ENCODE measurements around the gene MACF1.
"Not testable (repeated sequence)": the region's sequence is repeated elsewhere in the genome, so short reads cannot be mapped to it uniquely, and the experiment has no call there.

MACF1 gene

DNA sequence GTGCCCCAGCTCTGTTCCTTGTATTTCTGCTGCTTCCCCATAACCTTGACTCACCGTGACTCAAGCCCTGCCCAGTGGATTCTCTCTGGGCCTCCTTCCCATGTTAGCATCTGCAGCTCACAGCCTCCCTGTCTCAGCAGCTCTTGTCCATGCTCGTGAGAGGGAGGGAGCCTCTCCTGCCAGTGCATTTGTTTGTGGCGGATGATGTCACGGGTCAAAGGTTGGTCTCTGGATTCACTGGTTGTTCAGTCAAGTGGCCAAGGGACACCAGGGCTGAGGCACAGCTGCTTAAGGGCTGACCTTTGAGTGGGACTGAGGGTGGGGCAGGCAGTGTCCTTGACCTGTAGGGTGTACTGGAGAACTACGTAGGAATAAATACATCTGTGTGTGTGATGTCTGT is 314.9 kb downstream of the MACF1 start:
- in situ Hi-C loops (cut with MboI; ENCODE audit: low pct_unique_long_range_greater_than_20kb, low sequenced_read_pairs, unreplicated experiment); DNase-seq (ENCODE audit: low spot score): not testable (repeated sequence)

DNA sequence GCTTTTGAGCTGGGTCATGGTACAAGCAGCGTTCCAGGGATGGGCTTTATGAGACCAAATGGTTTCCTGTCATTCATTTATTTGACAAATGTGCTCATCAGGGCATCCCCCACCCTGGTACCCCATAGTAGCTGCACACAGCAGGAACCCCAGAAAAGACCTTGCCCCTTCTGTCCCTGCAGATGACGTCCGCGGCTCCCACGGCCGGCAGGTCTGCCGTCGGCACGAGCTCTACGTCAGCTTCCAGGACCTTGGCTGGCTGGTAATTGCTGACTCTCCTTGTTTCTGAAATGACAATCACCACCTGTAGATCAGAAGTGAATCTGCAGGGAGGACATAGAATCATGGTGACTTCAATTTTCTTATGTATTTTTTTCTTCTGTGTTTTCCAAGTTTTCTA is 317.7 kb downstream of the MACF1 start:
- DNase-seq (ENCODE audit: low spot score); in situ Hi-C loops (cut with MboI; ENCODE audit: low pct_unique_long_range_greater_than_20kb, low sequenced_read_pairs, unreplicated experiment): not testable (repeated sequence)

DNA sequence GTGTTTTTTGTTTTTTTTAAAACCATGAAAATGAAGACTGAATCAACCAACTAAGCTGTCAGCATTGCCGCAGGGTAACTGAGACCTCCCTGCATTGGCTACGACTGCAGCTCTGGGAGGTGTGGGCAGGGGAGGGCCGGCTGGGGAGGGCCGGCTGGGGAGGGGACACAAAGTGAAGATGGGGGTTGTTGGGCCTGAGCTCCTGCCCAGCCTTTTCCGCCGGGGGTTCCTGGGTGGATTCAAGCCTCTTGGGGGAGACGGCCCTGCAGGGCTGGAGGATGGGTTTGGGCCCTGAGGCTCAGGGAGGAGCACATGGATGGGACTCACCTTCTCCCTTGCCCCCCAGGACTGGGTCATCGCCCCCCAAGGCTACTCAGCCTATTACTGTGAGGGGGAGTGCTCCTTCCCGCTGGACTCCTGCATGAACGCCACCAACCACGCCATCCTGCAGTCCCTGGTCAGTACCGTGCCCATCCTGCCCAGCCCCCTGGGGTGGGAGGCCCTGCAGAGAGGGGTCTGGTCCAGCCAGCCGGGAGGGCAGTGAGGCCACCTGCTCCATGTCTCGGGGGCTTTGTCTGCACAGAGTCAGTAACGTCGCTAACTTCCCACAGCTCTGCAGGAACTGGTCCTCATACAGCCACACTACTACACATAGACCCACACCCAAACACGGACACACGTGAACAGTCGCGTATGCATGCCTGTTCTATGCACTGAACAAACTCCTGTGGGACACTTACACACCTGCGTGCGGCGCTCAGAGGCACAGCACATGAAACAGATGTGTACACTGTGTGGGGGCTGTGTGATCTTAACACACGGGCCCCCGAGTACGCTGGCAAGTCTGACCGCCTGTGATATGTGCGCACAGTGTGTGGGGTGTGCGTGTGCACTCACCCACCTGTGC is 318.4 kb downstream of the MACF1 start:
- in situ Hi-C loops (cut with MboI; ENCODE audit: low pct_unique_long_range_greater_than_20kb, low sequenced_read_pairs, unreplicated experiment), result no loop called here
- DNase-seq (ENCODE audit: low spot score), result no peak
- TF ChIP-seq, protein P1, sequence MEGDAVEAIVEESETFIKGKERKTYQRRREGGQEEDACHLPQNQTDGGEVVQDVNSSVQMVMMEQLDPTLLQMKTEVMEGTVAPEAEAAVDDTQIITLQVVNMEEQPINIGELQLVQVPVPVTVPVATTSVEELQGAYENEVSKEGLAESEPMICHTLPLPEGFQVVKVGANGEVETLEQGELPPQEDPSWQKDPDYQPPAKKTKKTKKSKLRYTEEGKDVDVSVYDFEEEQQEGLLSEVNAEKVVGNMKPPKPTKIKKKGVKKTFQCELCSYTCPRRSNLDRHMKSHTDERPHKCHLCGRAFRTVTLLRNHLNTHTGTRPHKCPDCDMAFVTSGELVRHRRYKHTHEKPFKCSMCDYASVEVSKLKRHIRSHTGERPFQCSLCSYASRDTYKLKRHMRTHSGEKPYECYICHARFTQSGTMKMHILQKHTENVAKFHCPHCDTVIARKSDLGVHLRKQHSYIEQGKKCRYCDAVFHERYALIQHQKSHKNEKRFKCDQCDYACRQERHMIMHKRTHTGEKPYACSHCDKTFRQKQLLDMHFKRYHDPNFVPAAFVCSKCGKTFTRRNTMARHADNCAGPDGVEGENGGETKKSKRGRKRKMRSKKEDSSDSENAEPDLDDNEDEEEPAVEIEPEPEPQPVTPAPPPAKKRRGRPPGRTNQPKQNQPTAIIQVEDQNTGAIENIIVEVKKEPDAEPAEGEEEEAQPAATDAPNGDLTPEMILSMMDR (IDR thresholded peaks at IDR 0.05; ENCODE audit: extremely low read depth, insufficient read depth, missing control alignments), result no peak

DNA sequence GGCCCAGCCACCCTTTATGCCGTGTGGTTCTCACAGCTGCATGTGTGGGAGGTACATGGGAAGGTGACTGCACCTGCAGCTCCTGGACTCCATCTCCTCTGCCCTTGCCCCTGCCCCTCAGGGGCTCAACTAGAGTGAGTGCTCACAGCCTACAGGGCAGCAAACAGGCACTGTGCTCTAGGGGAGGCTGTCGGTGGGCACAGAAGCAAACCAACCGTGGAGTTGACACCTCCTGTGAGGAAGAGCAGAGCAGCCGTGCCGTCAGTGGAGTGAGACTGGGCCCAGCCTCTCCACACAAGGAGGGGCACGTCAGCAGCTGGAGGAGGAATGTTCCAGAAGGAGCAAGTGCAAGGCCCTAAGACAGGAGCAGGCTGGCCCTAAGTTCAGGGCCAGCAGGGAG is 319.7 kb downstream of the MACF1 start:
- in situ Hi-C loops (cut with MboI; ENCODE audit: low pct_unique_long_range_greater_than_20kb, low sequenced_read_pairs, unreplicated experiment), result no loop called here
- no peak for DNase-seq (ENCODE audit: low spot score)
- TF ChIP-seq, protein P1 (IDR thresholded peaks at IDR 0.05; ENCODE audit: extremely low read depth, insufficient read depth, missing control alignments), result no peak

DNA sequence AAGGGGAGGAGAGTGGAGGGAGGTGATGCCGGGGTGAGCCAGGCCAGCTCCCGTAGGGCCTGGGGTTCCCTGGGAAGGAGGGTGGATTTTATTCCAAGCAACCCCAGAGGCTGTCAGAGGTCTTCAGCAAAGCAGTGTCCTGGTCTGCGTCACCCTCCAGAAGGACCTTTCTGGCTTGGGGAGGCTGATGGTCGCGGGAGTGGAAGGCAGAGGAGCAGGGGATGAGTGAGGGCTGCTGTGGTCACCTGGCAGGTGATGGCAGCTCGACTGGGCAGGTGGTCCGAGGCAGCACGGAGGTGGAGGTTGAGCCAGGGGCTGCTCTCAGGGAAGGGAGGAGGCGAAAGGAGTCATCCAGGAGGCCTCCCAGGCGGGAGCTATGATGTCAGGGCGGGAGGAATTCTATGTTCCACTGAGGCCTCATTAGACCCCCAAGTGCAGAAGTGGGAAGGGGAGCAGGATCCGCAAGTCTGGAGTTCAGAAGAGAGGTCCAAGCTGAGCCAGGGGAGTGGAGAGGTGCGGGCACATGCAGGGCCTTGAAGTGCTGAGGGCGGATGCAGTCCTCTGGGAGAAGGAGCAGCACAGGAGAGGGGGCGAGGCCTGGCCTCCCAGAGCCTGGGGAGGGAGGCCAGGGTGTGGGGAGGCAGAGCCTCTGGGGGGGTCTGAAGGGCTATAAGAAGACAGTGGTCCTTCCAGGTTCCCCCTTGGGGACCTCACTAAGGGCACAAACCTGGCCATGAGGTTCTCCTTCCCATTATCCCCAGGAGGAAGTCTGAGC is 320.3 kb downstream of the MACF1 start:
- in situ Hi-C loops (cut with MboI; ENCODE audit: low pct_unique_long_range_greater_than_20kb, low sequenced_read_pairs, unreplicated experiment), result no loop called here
- TF ChIP-seq, protein P1 (IDR thresholded peaks at IDR 0.05; ENCODE audit: extremely low read depth, insufficient read depth, missing control alignments), result no peak
- no peak for DNase-seq (ENCODE audit: low spot score)

DNA sequence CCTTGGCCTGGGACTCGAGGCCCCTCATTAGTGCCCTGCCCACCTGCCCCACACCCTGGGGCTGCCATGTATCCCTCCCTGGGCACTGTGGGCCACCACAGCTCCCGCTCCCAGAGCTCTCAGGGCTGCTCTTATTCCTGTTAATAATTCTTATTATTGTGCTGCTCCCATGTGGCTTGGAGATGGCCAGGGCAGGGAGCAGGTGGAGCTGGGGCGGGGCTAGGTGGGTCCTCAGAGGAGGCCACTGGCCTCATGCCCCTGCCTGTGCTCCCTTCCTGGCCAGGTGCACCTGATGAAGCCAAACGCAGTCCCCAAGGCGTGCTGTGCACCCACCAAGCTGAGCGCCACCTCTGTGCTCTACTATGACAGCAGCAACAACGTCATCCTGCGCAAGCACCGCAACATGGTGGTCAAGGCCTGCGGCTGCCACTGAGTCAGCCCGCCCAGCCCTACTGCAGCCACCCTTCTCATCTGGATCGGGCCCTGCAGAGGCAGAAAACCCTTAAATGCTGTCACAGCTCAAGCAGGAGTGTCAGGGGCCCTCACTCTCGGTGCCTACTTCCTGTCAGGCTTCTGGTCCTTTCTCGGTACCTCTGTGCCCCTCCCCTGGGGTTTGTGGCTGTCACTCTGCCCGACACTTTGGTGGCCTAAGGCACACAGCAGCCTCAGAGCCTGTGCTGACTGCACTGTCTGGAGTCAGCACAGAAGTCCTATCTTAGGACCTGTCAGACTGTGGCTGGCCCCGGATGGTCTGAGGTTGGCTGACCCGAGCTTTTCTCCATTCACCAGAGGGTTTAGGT is 321.1 kb downstream of the MACF1 start:
- in situ Hi-C loops (cut with MboI; ENCODE audit: low pct_unique_long_range_greater_than_20kb, low sequenced_read_pairs, unreplicated experiment), result no loop called here
- peak; percentile 83 for DNase-seq (ENCODE audit: low spot score)
- TF ChIP-seq, protein P1 (IDR thresholded peaks at IDR 0.05; ENCODE audit: extremely low read depth, insufficient read depth, missing control alignments), result no peak

DNA sequence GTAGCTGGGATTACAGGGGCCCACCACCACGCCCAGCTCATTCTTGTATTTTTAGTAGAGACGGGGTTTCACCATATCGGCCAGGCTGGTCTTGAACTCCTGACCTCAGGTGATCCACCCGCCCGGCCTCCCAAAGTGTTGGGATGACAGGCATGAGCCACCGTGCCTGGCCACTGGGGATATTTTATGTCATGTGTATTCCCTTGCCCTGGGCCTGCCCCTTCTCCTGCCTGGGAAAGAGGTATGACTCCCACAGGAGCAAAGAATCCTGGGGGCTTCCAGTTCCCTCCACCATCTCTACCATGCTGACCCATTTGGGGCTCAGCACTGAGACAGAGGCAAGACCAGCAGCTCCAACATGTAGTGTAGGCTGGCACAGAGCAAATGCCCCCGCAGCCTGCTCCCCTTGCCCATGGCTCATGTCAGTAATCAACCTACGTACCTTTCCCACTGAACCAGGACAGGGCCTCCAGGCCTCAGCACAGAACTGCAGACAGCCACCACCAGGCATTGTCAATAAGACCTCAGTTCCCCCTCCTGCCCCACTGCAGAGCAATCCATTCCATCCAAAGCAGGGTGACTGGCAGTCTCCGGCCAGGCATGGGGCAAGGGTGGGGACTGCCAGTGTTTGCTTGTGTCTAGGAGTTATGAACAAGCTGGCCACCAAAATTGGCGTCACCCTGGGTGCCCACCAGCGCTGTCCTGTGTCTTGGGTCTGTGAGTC is 322.1 kb downstream of the MACF1 start:
- in situ Hi-C loops (cut with MboI; ENCODE audit: low pct_unique_long_range_greater_than_20kb, low sequenced_read_pairs, unreplicated experiment), result no loop called here

DNA sequence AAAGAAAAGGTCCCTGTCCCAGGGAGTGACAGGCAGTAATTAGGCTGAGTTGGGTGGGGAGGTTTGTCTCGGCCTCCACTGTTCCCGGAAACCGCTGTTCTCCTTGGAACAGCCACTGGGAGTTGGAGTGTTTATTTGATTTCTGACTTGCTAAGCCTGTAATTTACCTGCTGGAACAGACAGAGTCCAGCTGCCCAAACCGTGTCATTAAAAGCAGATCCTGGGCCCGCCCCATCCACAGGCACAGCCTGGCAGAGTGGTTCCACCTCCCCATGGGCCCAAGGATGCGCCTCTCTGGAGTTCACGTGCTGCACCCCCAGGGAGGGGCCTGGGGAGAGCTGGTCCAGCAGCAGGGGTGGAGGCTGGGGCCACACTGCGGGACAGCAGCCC is 322.7 kb downstream of the MACF1 start:
- in situ Hi-C loops (cut with MboI; ENCODE audit: low pct_unique_long_range_greater_than_20kb, low sequenced_read_pairs, unreplicated experiment); DNase-seq (ENCODE audit: low spot score): not testable (repeated sequence)

More for the DNA sequence above, 322.1 kb downstream of the MACF1 start:
- DNase-seq (ENCODE audit: low spot score), result no peak
- TF ChIP-seq, protein P1 (IDR thresholded peaks at IDR 0.05; ENCODE audit: extremely low read depth, insufficient read depth, missing control alignments), result no peak
